ENCODE results near the gene SLC23A3. TPM values are rescaled to one million over a fixed set of nuclear protein-coding genes. Genes with fewer than 3 reads are reported as not detected.

Gene SLC23A3
- total and polyA plus RNA-seq, 9 of the 15 experiments (the other 6 are each of a cell fraction or from before 2014, with no cell fraction given), result 0.06 to 0.64 (median 0.16) TPM

DNA sequence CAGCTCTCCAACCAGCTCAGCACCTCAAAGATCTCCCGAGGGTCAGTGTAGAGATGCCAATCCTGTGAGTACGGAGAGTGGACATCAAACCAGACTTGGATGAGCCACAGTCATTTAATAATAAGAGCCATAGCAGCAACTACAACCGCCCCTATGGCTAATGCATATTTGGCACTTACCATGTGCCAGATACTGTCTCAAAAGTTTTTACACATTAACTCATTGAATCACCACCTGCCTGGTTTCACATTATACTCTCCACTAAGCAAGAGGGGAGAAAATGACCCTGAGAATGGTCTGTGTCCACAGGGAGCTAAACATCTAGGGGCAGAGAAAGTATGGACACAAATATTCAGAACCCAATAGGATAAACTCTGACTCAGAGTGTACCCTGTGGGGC is 4.3 kb upstream of the SLC23A3 start:
- intact Hi-C loops (cut with micrococcal nuclease), result no loop called here

More for the DNA sequence above, 4.3 kb upstream of the SLC23A3 start:
- no peaks in the 10 kb centered on the region for H4K20me1 ChIP-seq (replicated peaks; ENCODE audit: control insufficient read depth, insufficient read depth, low read length)
- ChIA-PET POLR2A (no interaction called here), CTCF (ENCODE audit: low intra/inter-chr PET ratio) (no interaction called here)
- no peaks in the 10 kb centered on the region for H3K9me3 ChIP-seq (replicated peaks; ENCODE audit: control insufficient read depth, insufficient read depth, low read depth, low read length)
- H3K36me3 ChIP-seq (ENCODE audit: control insufficient read depth, insufficient read depth, low read length), result peaks cover 29% of the 10 kb centered on the region; the same call in 2 of the 3 replicates
- no peak overlapping the region for H2AFZ ChIP-seq (ENCODE audit: low read depth, low read length)
- in situ Hi-C loops (cut with MboI), result loop anchor here (5.0 kb wide), 2 partner anchors 33 to 118 kb away; partner anchors contain the start of gene ZFAND2B
- no peak overlapping the region for H3K27ac ChIP-seq (ENCODE audit: extremely low read depth, low read depth, low read length)
- H3K4me1 ChIP-seq (replicated peaks in 1 of 2; ENCODE audit: control insufficient read depth in 2 of 2, insufficient read depth in 2 of 2, low read length in 2 of 2), result peaks cover 13 to 16% of the 10 kb centered on the region in 2 experiments; a peak in 4 of 5 replicates
- DNase-seq (ENCODE audit: extremely low read depth in 1 of 4, low spot score in 3 of 4), result no peak
- TF ChIP-seq ZNF707 (CRISPR knock-in tag; conservative IDR thresholded peaks at IDR 0.05) (no peak), ETV1 (tag; conservative IDR thresholded peaks at IDR 0.05; ENCODE audit: low read depth) (no peak), NELFE (IDR thresholded peaks at IDR 0.05; ENCODE audit: insufficient read depth, insufficient read length) (no peak), SMARCA4 (IDR thresholded peaks at IDR 0.05) (no peak), RFX1 (IDR thresholded peaks at IDR 0.05) (no peak), NFATC3 (IDR thresholded peaks at IDR 0.05) (no peak), KLF13 (tag; IDR thresholded peaks at IDR 0.05; ENCODE audit: borderline replicate concordance, low read depth) (no peak), TEAD1 (CRISPR knock-in tag; IDR thresholded peaks at IDR 0.05) (no peak), ZKSCAN3 (CRISPR knock-in tag; IDR thresholded peaks at IDR 0.05) (no peak), ZFP30 (CRISPR knock-in tag; IDR thresholded peaks at IDR 0.05; ENCODE audit: borderline replicate concordance) (no peak)
- TF ChIP-seq, protein P1, sequence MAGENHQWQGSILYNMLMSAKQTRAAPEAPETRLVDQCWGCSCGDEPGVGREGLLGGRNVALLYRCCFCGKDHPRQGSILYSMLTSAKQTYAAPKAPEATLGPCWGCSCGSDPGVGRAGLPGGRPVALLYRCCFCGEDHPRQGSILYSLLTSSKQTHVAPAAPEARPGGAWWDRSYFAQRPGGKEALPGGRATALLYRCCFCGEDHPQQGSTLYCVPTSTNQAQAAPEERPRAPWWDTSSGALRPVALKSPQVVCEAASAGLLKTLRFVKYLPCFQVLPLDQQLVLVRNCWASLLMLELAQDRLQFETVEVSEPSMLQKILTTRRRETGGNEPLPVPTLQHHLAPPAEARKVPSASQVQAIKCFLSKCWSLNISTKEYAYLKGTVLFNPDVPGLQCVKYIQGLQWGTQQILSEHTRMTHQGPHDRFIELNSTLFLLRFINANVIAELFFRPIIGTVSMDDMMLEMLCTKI (IDR thresholded peaks at IDR 0.05; ENCODE audit: partially characterized antibody), result no peak
- TF ChIP-seq, protein P2, sequence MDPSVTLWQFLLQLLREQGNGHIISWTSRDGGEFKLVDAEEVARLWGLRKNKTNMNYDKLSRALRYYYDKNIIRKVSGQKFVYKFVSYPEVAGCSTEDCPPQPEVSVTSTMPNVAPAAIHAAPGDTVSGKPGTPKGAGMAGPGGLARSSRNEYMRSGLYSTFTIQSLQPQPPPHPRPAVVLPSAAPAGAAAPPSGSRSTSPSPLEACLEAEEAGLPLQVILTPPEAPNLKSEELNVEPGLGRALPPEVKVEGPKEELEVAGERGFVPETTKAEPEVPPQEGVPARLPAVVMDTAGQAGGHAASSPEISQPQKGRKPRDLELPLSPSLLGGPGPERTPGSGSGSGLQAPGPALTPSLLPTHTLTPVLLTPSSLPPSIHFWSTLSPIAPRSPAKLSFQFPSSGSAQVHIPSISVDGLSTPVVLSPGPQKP (CRISPR knock-in tag; IDR thresholded peaks at IDR 0.05), result no peak
- no peak overlapping the region for H3K4me2 ChIP-seq (ENCODE audit: insufficient read depth, low read length)
- ATAC-seq, result no peak
- no peaks in the 10 kb centered on the region for H3K27me3 ChIP-seq (ENCODE audit: control insufficient read depth in 2 of 2, insufficient read depth in 2 of 2, low read length in 2 of 2)
- H3K9ac ChIP-seq (ENCODE audit: insufficient read depth in 1 of 2, low read depth in 2 of 2, low read length in 2 of 2), result no peak overlapping the region
- no peak overlapping the region for H3K4me3 ChIP-seq
- peaks cover 30% of the 10 kb centered on the region for H3K79me2 ChIP-seq (ENCODE audit: control insufficient read depth, insufficient read depth, low read length)
- FAIRE-seq, result no peak
- no peaks in the 10 kb centered on the region for H3K9me1 ChIP-seq (ENCODE audit: control insufficient read depth, insufficient read depth, low read length)
- no TSS peak for BruUV-seq (replicated peaks)
- 76% methylated on average over 3 of the region's 3 CpGs for WGBS (ENCODE audit: insufficient coverage, low coverage, missing lambda C conversion rate)
